Suprapubic skin (tissue), 4 donors: ENCODE measurements around the gene CACNA1G. TPM values are rescaled to one million over a fixed set of nuclear protein-coding genes. Genes with fewer than 3 reads are reported as not detected.

ENCODE experiments used
- DNase-seq, 2 donors: peaks; one replicate each; pipeline ENCODE4 v3.0.0-alpha.2; 2019; ENCODE audit warnings: low spot score in 2 of 2
- H3K27ac ChIP-seq: fragments of 200-600 bp; sonication (generic); one replicate; pipeline ENCODE4 v1.5.1; 2019
- H3K27me3 ChIP-seq: fragments of 200-600 bp; sonication (generic); one replicate; pipeline ENCODE4 v1.5.1; 2019
- H3K36me3 ChIP-seq: fragments of 200-600 bp; sonication (generic); one replicate; pipeline ENCODE4 v1.5.1; 2019
- H3K4me1 ChIP-seq: fragments of 200-600 bp; sonication (generic); one replicate; pipeline ENCODE4 v1.5.1; 2019
- H3K4me3 ChIP-seq: fragments of 200-600 bp; sonication (generic); one replicate; pipeline ENCODE4 v1.5.1; 2019; ENCODE audit warnings: mild to moderate bottlenecking
- H3K9me3 ChIP-seq: fragments of 200-600 bp; sonication (generic); one replicate; pipeline ENCODE4 v1.5.1; 2019
- EP300 ChIP-seq: sonication (generic); formaldehyde crosslinking; IDR thresholded peaks from one replicate; pipeline ENCODE4 v1.6.1; 2017; ENCODE audit warnings: antibody characterized with exemption
- POLR2A ChIP-seq, 2 donors: fragments of 450-650 bp; IDR thresholded peaks; one replicate each; pipeline ENCODE4 v1.6.1; 2017; ENCODE audit warnings: antibody characterized with exemption in 2 of 2, mild to moderate bottlenecking in 2 of 2, moderate library complexity in 2 of 2
- POLR2AphosphoS5 ChIP-seq, 3 donors: sonication (generic); formaldehyde crosslinking; IDR thresholded peaks; one replicate each; pipeline ENCODE4 v1.6.1; 2017; ENCODE audit warnings: antibody characterized with exemption in 3 of 3
- WGBS: methylation state at CpG from one replicate; pipeline ENCODE4 v1.1.5; 2018; 5-methylcytosine and 5-hydroxymethylcytosine counted together
- total RNA-seq, 4 donors: library from RNA; depleted of rRNA; stranded (reverse); fragments of >200 nt; gene quantifications; one replicate each; pipeline ENCODE4 v1.1.0, GENCODE V29; 2016
- TF ChIP-seq, protein P1 (sequence below), 2 donors: fragments of 200-600 bp in 1 of 2; fragments of 450-650 bp in 1 of 2; sonication (generic) in 1 of 2; IDR thresholded peaks; one replicate each; pipeline ENCODE4 v1.5.1; 2016 to 2019; ENCODE audit warnings: antibody characterized with exemption in 2 of 2, mild to moderate bottlenecking in 1 of 2, moderate library complexity in 1 of 2

The CACNA1G gene
- total RNA-seq, 4 donors from 2014 or later: 1.1 to 9.9 (median 2.7) TPM

- Histone ChIP-seq H3K36me3 (no peaks in the 10 kb centered on the region), H3K27me3 (peaks cover 36% of the 10 kb centered on the region), H3K4me1 (peaks cover 44% of the 10 kb centered on the region), H3K4me3 (peak overlapping the region; percentile 51), H3K27ac (peak overlapping the region; percentile 78), H3K9me3 (no peaks in the 10 kb centered on the region)
- DNase-seq: no peak
- 2% methylated on average over 17 of the region's 17 CpGs for WGBS
- TF ChIP-seq EP300: no peak
- TF ChIP-seq POLR2AphosphoS5 (IDR thresholded peaks at IDR 0.05): no peak
Observed at GRCh38 chr17:50533720-50534148, 26.8 kb upstream of the CACNA1G start.

GRCh38 chr17:50534222-50534978, 26.1 kb upstream of the CACNA1G start:
- no peaks in the 10 kb centered on the region for H3K36me3 ChIP-seq
- DNase-seq: no peak
- WGBS: 39% methylated on average over 21 of the region's 24 CpGs
- peak overlapping the region; percentile 51 for H3K4me3 ChIP-seq
- peaks cover 32% of the 10 kb centered on the region for H3K27me3 ChIP-seq
- H3K27ac ChIP-seq: peak overlapping the region; percentile 78
- H3K4me1 ChIP-seq: peaks cover 48% of the 10 kb centered on the region
- H3K9me3 ChIP-seq: no peaks in the 10 kb centered on the region
- no peak for TF ChIP-seq POLR2A (IDR thresholded peaks at IDR 0.05)
- TF ChIP-seq, protein P1, sequence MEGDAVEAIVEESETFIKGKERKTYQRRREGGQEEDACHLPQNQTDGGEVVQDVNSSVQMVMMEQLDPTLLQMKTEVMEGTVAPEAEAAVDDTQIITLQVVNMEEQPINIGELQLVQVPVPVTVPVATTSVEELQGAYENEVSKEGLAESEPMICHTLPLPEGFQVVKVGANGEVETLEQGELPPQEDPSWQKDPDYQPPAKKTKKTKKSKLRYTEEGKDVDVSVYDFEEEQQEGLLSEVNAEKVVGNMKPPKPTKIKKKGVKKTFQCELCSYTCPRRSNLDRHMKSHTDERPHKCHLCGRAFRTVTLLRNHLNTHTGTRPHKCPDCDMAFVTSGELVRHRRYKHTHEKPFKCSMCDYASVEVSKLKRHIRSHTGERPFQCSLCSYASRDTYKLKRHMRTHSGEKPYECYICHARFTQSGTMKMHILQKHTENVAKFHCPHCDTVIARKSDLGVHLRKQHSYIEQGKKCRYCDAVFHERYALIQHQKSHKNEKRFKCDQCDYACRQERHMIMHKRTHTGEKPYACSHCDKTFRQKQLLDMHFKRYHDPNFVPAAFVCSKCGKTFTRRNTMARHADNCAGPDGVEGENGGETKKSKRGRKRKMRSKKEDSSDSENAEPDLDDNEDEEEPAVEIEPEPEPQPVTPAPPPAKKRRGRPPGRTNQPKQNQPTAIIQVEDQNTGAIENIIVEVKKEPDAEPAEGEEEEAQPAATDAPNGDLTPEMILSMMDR (IDR thresholded peaks at IDR 0.05): peak; percentile 13 to 32

DNA sequence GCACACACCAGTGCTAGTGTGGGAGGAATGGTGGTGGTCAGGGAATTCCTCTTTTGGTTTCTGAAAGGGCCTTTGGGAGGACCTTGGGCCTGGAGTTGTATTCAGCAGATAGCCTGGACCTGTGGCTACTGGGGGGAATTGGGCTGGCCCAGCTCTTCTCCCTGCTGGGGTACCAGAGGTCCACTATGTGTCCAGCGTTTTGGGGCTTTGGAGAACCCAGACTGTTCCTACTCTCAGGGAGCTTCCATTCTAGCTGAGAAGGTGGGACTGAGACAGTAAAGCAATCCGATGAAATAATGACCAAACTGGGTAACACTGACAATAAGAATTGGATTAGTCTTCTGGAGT, 25.6 kb upstream of the CACNA1G start:
- Histone ChIP-seq H3K27ac (peak overlapping the region; percentile 78), H3K4me1 (peaks cover 53% of the 10 kb centered on the region), H3K4me3 (peak overlapping the region; percentile 51), H3K36me3 (no peaks in the 10 kb centered on the region), H3K27me3 (peaks cover 28% of the 10 kb centered on the region), H3K9me3 (no peaks in the 10 kb centered on the region)
- no peak for DNase-seq
- TF ChIP-seq POLR2A (IDR thresholded peaks at IDR 0.05) (no peak), POLR2AphosphoS5 (IDR thresholded peaks at IDR 0.05) (no peak), EP300 (no peak)
- TF ChIP-seq, protein P1 (IDR thresholded peaks at IDR 0.05): no peak
- WGBS: 65% methylated on average over 2 of the region's 2 CpGs

DNA sequence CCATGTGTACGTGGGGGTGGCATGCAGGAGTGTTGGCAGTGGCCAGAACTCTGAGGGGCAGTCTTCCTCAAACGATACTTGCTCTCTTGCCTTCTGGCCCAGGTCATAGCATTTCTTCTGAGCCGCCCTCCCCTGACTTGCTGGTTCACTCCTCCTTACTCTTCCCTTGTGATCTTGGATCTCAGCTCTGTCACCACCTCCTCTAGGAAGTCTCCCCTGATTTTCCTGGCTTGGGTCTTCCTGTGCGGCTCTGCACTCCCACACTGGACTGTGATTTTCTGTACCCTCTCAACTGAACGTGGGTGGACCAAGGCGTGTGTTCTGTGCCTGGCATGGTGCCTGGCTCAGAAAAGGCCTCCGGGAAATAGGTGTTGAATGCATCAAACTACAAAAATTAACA, 25.1 kb upstream of the CACNA1G start:
- Histone ChIP-seq H3K27me3 (peaks cover 26% of the 10 kb centered on the region), H3K4me1 (peaks cover 58% of the 10 kb centered on the region), H3K27ac (no peak overlapping the region), H3K4me3 (no peak overlapping the region), H3K36me3 (no peaks in the 10 kb centered on the region), H3K9me3 (no peaks in the 10 kb centered on the region)
- TF ChIP-seq, protein P1 (IDR thresholded peaks at IDR 0.05): no peak
- 61% methylated on average over 7 of the region's 7 CpGs for WGBS
- DNase-seq: no peak

GRCh38 chr17:50536683-50537646, 23.6 kb upstream of the CACNA1G start:
- no peak overlapping the region for H3K27ac ChIP-seq
- 97% methylated on average over 44 of the region's 45 CpGs for WGBS
- no peak for TF ChIP-seq POLR2A (IDR thresholded peaks at IDR 0.05)
- no peak for TF ChIP-seq POLR2AphosphoS5 (IDR thresholded peaks at IDR 0.05)
- no peak for TF ChIP-seq EP300
- TF ChIP-seq, protein P1 (IDR thresholded peaks at IDR 0.05): no peak
- H3K4me3 ChIP-seq: no peak overlapping the region
- H3K36me3 ChIP-seq: no peaks in the 10 kb centered on the region
- H3K9me3 ChIP-seq: no peaks in the 10 kb centered on the region
- peaks cover 69% of the 10 kb centered on the region for H3K4me1 ChIP-seq
- peaks cover 11% of the 10 kb centered on the region for H3K27me3 ChIP-seq
- no peak for DNase-seq
